Mesodermal cell (in vitro differentiated cells): ENCODE measurements around the gene SHISA9.

ENCODE experiments used
- H3K27ac ChIP-seq: 2 replicates; pipeline ENCODE4 v1.7.0; 2013; ENCODE audit warnings: mild to moderate bottlenecking, low read depth, low read length, moderate library complexity; ENCODE audit not compliant: severe bottlenecking
- H3K36me3 ChIP-seq: 2 replicates; pipeline ENCODE4 v1.7.1; 2013; ENCODE audit warnings: mild to moderate bottlenecking, low read length, moderate library complexity; ENCODE audit not compliant: control insufficient read depth, insufficient read depth
- H3K4me1 ChIP-seq: one replicate; pipeline ENCODE4 v1.7.1; 2013; ENCODE audit warnings: mild to moderate bottlenecking, low read length; ENCODE audit not compliant: insufficient read depth, control insufficient read depth, poor library complexity, severe bottlenecking
- H3K4me3 ChIP-seq: 2 replicates; pipeline ENCODE4 v1.7.0; 2013; ENCODE audit warnings: low read length, control low read depth, mild to moderate bottlenecking; ENCODE audit not compliant: insufficient read depth, poor library complexity, severe bottlenecking; ENCODE audit errors: extremely low read depth
- H3K9me3 ChIP-seq: 2 replicates; pipeline ENCODE4 v1.7.1; 2013; ENCODE audit warnings: mild to moderate bottlenecking, low read length, moderate library complexity; ENCODE audit not compliant: control insufficient read depth
- WGBS, 2 experiments: methylation state at CpG; one replicate each; pipeline ENCODE4 v1.1.5; 2013; ENCODE audit warnings: missing lambda C conversion rate in 2 of 2; ENCODE audit not compliant: insufficient coverage in 2 of 2; 5-methylcytosine and 5-hydroxymethylcytosine counted together

SHISA9 gene

DNA sequence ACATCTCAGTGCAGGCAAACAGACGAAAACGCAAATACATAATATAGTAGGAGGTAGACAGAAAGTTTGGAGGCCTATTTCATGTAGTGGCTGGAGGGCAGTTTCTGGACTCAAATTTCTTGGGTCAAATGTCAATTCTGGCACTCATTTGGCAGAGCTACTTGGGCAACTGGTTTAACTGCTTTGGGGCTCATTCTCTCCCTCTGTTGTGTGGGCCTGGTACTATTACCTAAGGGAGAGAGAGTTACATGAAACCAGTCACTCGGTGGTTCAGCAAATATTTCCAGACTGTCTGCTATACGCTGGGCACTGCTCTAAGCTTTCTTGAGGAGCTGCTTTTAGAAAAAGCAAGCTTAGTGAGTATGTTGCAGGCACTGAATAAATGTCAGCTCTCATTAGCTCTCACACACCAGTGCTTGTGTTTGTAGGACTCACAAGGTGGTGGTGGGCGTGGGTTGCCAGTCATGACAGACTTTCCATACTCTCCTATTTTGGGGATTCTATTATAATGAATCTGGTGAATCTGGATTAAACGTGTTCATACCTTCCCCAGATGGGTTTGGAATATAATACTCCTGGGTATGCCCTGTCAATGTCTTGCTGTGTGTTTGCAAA is 1.8 kb upstream of the SHISA9 start:
- H3K36me3 ChIP-seq = no peaks in the 10 kb centered on the region
- no peak overlapping the region for H3K27ac ChIP-seq
- H3K4me3 ChIP-seq = no peak overlapping the region
- WGBS, 2 experiments = 73 to 90% methylated on average over 2 to 5 of the region's 6 CpGs
- no peaks in the 10 kb centered on the region for H3K9me3 ChIP-seq
- H3K4me1 ChIP-seq = peaks cover 3% of the 10 kb centered on the region

- peaks cover 3% of the 10 kb centered on the region for H3K4me1 ChIP-seq
- no peak overlapping the region for H3K27ac ChIP-seq
- H3K36me3 ChIP-seq = no peaks in the 10 kb centered on the region
- H3K4me3 ChIP-seq = peak overlapping the region; percentile 56
- no peaks in the 10 kb centered on the region for H3K9me3 ChIP-seq
- WGBS, 2 experiments = 13 to 33% methylated on average over 3 to 4 of the region's 7 CpGs
These were observed 1.2 kb upstream of the SHISA9 start for GRCh38 chr16:12900156-12900555.

DNA sequence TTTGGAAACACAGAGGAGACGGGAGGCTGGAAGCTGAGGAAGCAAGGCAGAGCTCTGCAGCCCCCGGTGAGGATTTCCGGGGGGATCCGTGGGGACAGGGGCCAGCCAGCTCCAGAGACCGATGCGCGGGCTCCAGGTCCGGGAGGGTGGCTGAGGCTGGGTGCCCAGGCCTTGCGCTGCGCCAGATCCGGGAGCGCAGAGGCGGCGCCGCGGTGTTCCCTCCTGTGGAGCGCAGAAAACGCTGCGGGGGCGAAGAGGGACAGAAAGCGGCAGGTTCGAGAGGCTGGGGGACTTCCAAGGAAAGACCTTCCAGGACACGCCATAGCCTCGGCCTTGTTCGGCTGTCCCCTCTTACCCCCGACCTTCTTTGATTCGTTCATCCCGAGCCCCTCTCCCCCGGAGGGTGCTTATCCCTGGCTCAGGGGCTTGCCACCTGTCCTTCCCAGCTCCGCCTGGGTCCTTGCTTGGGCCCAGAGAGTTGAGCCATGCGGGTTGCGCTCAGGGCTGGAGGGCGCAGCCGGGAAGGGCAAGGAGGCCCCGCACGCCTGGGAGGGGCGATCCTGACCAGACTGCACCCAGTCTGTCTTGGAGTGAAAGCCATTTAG is 697 bp upstream of the SHISA9 start:
- Histone ChIP-seq H3K4me3 (peak overlapping the region; percentile 56), H3K9me3 (no peaks in the 10 kb centered on the region), H3K4me1 (peaks cover 3% of the 10 kb centered on the region), H3K36me3 (no peaks in the 10 kb centered on the region), H3K27ac (no peak overlapping the region)
- 1% methylated on average over 35 to 37 of the region's 37 CpGs for WGBS, 2 experiments

DNA sequence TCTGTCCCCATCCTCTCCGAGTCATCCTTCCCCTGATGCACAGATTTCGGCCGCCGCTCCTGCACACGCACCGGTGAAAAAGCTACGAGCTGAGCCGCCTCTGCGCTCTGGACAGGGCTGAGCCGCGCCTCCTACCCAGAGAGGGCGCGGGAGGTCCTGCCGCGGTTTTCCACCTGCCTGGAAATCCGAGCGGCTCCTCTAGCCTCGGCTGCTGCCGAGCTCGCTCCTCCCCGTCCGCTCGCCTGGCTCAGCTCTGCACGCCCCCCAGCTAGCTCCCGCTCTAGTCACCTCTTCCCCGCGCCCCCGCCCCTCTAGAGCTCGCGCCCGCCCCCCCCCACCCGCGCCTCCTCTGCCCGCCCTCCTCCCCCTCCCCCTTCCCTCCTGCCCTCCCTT is 198 bp upstream of the SHISA9 start:
- no peak overlapping the region for H3K27ac ChIP-seq
- H3K36me3 ChIP-seq = no peaks in the 10 kb centered on the region
- peaks cover 3% of the 10 kb centered on the region for H3K4me1 ChIP-seq
- WGBS, 2 experiments = 0 to 1% methylated on average over 9 to 15 of the region's 34 CpGs
- H3K9me3 ChIP-seq = no peaks in the 10 kb centered on the region
- peak overlapping the region; percentile 56 for H3K4me3 ChIP-seq

DNA sequence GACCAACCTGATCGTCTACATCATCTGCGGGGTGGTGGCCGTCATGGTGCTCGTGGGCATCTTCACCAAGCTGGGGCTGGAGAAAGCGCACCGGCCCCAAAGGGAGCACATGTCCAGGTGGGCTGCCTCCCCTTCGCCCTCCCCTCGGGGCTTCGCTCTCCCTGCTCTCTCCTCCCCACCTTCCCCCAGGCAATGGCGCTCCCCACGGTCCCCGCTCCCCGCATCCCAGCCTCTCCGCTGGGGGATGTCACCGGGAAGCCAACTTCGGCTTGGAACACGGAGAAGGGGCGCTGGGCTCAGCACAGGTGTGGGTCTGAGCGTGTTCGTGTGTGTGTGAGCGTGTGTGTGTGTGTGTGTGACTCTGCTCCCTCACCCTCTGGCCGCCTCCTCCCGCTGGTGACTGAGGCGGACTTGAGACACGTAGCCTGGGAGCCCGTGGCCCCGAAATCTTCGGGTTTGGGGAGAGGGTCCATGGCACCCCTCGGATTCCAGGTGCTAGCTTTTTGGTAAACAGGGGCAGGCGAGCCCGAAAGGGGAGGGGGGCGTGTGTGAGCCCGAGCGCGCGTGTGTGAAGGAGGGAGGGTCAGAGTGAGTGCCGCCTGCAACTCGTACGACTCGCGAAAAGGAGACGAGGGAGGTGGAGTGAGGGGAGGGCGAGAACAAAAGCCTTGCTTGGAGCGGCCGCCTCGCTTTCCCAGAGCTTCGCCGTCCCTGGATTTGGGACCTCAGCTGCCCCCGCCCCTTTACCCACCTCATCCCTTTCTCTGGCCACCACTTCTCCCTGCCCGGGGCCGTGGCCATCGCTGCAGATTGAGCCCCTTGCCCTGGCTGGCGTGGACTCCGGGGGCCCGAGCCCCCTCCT is 1.3 kb downstream of the SHISA9 start:
- no peak overlapping the region for H3K27ac ChIP-seq
- peaks cover 3% of the 10 kb centered on the region for H3K4me1 ChIP-seq
- peak overlapping the region; percentile 56 for H3K4me3 ChIP-seq
- H3K9me3 ChIP-seq = no peaks in the 10 kb centered on the region
- 0 to 1% methylated on average over 15 to 42 of the region's 55 CpGs for WGBS, 2 experiments
- H3K36me3 ChIP-seq = no peaks in the 10 kb centered on the region

GRCh38 chr16:12903407-12904328 is 2.3 kb downstream of the SHISA9 start:
- Histone ChIP-seq H3K4me1 (peaks cover 3% of the 10 kb centered on the region), H3K36me3 (peaks cover 4% of the 10 kb centered on the region), H3K4me3 (peak overlapping the region; percentile 56), H3K9me3 (no peaks in the 10 kb centered on the region), H3K27ac (no peak overlapping the region)
- WGBS, 2 experiments = 4% methylated on average over 26 to 28 of the region's 38 CpGs

GRCh38 chr16:12904329-12904671 is 2.9 kb downstream of the SHISA9 start:
- no peaks in the 10 kb centered on the region for H3K9me3 ChIP-seq
- WGBS, 2 experiments = 31 to 66% methylated on average over 5 to 7 of the region's 7 CpGs
- H3K4me1 ChIP-seq = peaks cover 3% of the 10 kb centered on the region
- H3K4me3 ChIP-seq = peak overlapping the region; percentile 56
- peaks cover 8% of the 10 kb centered on the region for H3K36me3 ChIP-seq
- H3K27ac ChIP-seq = no peak overlapping the region

DNA sequence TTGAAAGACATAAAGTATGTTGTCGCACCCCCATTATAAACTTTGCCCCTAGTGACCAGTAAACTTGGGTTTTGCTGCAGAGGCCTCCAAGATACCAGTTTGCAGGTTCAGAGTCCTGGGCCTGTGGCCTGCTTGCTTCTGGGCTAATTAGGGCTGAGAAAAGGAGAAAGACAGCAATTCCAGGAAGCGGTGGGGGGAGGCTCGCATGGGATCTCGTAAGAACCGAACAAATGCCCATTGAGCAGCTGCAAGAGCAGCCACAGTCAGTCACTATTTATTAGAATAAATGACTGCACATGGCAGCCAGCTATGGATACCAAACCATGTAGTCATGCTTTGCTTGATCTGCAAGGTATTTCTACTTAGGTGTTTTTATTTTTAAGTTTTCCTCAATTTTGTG is 4.9 kb downstream of the SHISA9 start:
- Histone ChIP-seq H3K9me3 (no peaks in the 10 kb centered on the region), H3K4me3 (no peak overlapping the region), H3K36me3 (peaks cover 14% of the 10 kb centered on the region), H3K27ac (no peak overlapping the region), H3K4me1 (peaks cover 3% of the 10 kb centered on the region)
- 80 to 94% methylated on average over 1 to 4 of the region's 5 CpGs for WGBS, 2 experiments

GRCh38 chr16:12906765-12907516 is 5.5 kb downstream of the SHISA9 start:
- Histone ChIP-seq H3K4me3 (no peak overlapping the region), H3K4me1 (peaks cover 3% of the 10 kb centered on the region), H3K27ac (no peak overlapping the region), H3K36me3 (peaks cover 14% of the 10 kb centered on the region), H3K9me3 (no peaks in the 10 kb centered on the region)
- whole genome bisulfite sequencing, 2 experiments = 92 to 96% methylated on average over 4 of the region's 5 CpGs
